ENCODE results near the gene RUNX3. TPM values are rescaled to one million over a fixed set of nuclear protein-coding genes. Genes with fewer than 3 reads are reported as not detected.

The RUNX3 gene
- total RNA-seq, 2 experiments from 2014 or later, result 177 to 183 TPM

DNA sequence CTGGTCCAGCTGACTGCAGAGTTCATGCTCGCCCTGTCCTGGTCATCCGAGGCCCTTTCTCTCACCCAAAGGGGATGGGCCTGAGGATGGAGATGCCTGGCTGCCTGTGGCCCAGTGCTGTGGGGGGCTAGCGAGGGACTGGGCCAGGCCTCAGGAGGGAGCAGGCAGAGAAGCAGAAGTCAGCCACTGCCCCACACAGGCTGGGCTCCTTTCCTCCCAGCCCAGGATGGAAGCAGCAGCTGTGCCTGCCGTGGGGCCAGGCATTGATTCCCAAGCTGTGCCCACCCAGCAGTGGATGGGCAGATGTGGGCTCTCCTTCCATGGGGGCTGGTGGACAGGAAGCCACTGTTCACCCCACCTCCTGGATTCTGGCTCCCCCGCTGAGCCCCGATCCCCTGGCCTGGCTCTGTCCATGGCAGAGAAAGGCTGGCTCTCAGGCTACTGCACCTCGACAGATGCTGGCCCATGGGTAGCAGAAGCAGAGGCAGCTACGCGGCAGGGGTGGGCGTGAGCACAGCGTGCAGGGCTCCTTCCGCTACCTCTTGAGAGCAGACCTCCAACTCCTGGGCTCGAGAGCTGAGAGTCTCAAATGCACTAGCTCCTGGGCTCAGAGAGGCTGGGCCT is 24.6 kb downstream of the RUNX3 start:
- ChIA-PET CTCF (no interaction called here), POLR2A (no interaction called here)
- H3K9me3 Mint-ChIP-seq, result no peaks in the 10 kb centered on the region
- DNase-seq, result peak; percentile 15
- no peak overlapping the region for H3K4me3 Mint-ChIP-seq
- peaks cover 84% of the 10 kb centered on the region for H3K36me3 Mint-ChIP-seq (ENCODE audit: low read depth)
- H3K27me3 Mint-ChIP-seq, result no peaks in the 10 kb centered on the region
- H3K27ac Mint-ChIP-seq, result peak overlapping the region; percentile 52
- peaks cover 25% of the 10 kb centered on the region for H3K4me1 Mint-ChIP-seq

DNA sequence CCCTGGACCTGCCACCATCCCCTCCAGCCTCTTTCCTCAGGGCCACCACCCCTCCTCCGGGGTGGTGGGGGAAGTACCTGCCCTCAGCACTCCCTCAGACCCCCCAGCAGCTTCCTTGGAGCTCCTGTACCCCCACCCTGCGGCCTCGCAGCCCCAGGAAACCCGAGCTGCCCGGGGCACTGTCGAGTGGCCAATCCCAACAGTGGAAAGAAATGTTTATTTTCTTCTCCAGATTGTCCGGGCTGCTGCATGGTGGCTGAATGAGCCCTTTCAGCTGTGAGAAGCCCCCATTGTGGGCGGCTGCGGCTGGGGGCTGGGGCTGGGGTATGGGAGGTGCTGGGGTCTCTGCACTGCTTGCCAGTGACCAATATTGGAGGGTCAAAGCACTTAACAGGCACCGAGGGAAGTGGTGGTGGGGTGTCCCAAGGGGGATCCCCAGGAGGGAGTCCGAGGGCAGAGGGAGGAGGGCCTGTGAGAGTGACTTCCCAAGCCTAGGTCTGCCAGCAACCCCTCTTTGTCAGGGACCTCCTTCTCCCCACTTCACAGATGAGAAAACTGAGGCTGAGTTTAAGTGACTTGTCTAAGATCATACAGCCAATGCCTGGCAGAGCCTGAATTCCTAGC is 25.2 kb downstream of the RUNX3 start:
- peak; percentile 15 for DNase-seq
- H3K27me3 Mint-ChIP-seq, result no peaks in the 10 kb centered on the region
- ChIA-PET POLR2A (no interaction called here), CTCF (no interaction called here)
- H3K4me3 Mint-ChIP-seq, result no peak overlapping the region
- no peak overlapping the region for H3K27ac Mint-ChIP-seq
- peaks cover 22% of the 10 kb centered on the region for H3K4me1 Mint-ChIP-seq
- H3K36me3 Mint-ChIP-seq (ENCODE audit: low read depth), result peaks cover 86% of the 10 kb centered on the region
- H3K9me3 Mint-ChIP-seq, result no peaks in the 10 kb centered on the region

DNA sequence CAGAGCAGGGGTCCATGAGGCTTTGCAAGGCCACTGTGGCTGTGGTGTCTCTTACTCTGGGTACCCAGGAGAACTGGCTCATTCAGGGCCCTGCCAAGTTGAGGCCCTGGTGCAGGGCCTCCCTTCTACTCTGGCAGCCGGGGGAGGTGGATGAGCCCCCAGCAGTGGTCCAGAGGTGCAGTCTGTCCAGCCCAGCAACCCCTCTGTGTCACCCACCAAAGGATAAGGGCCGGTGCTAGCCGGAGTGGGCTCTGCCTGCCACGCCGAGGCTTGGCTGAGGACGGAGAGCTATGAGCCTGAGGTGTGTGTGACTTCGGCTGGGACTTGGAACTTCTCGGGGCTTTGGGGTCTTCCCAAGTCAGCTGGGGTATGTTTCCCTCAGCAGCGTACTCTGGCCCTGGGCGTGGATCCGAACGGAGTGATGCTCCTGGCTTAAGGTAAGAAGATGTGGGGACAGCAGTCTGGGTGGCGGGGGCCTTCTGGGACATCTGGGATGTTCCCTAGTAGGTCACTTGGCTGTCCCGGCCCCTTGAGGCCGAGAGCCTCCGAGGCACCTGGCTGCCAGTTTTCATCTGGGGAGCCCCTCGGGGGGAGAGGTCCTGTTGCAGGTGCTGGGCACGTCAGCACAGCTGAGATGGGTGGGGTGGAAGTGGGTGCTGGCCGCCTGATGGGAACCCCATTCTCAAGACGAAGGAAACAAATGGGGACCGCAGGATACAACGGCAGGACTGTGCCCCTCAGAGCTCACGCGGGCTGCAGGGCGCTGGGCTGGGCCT is 25.9 kb downstream of the RUNX3 start:
- DNase-seq, result peak; percentile 15
- peaks cover 20% of the 10 kb centered on the region for H3K4me1 Mint-ChIP-seq
- H3K27ac Mint-ChIP-seq, result peak overlapping the region; percentile 4
- no peak overlapping the region for H3K4me3 Mint-ChIP-seq
- H3K9me3 Mint-ChIP-seq, result no peaks in the 10 kb centered on the region
- POLR2A ChIA-PET, result no interaction called here
- peaks cover 85% of the 10 kb centered on the region for H3K36me3 Mint-ChIP-seq (ENCODE audit: low read depth)
- no peaks in the 10 kb centered on the region for H3K27me3 Mint-ChIP-seq
- CTCF ChIA-PET, result no interaction called here

DNA sequence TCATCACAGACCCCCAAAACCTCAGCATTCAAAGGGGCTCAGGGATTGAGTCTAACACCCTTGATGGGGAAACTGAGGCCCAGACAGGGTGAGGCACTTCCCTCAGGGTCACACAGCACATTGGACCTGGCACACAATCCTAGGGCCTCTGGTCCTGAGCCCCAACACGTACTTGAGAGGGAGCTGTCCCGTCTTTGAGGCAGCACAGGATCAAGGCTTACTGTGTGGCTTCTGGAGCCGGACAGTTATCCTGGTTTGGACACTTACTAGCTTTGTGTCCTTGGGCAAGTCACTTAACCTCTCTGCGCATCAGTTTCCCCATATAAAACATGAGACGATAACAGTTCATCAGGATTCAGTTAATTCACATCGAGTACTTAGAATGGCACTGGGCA is 26.5 kb downstream of the RUNX3 start:
- peaks cover 20% of the 10 kb centered on the region for H3K4me1 Mint-ChIP-seq
- H3K36me3 Mint-ChIP-seq (ENCODE audit: low read depth), result peaks cover 79% of the 10 kb centered on the region
- POLR2A ChIA-PET, result no interaction called here
- H3K4me3 Mint-ChIP-seq, result no peak overlapping the region
- no peaks in the 10 kb centered on the region for H3K9me3 Mint-ChIP-seq
- H3K27ac Mint-ChIP-seq, result peak overlapping the region; percentile 4
- CTCF ChIA-PET, result no interaction called here
- H3K27me3 Mint-ChIP-seq, result no peaks in the 10 kb centered on the region
- no peak for DNase-seq

DNA sequence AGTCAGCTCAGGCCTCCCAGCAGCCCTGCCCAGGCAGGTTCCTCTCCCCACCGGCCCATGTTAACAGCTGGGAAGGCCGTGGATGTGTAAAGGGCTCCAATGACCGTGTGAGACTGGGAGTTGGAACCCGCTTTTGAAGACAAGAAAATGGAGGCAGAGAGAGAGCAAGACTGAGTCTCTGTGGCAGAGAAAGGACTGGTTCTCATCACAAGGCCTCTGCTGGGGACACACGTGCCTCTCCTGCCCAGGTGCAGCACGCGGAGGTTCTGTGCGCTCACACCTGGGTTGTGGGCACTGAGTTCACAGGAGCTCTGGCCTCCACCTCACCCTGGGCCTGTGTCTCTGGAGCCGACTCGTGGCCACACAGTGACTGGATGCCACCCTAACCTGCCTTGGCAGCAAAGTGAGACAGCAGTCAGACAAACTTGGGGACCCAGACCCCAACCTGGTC is 27.0 kb downstream of the RUNX3 start:
- no peak overlapping the region for H3K27ac Mint-ChIP-seq
- DNase-seq, result peak; percentile 15
- H3K4me1 Mint-ChIP-seq, result peaks cover 21% of the 10 kb centered on the region
- no peak overlapping the region for H3K4me3 Mint-ChIP-seq
- ChIA-PET POLR2A (no interaction called here), CTCF (interaction anchor here (0.5 kb wide), 1 partner anchor 145 kb away, joined by 3 read pairs; no protein-coding TSS in a partner anchor)
- no peaks in the 10 kb centered on the region for H3K27me3 Mint-ChIP-seq
- no peaks in the 10 kb centered on the region for H3K9me3 Mint-ChIP-seq
- H3K36me3 Mint-ChIP-seq (ENCODE audit: low read depth), result peaks cover 74% of the 10 kb centered on the region

DNA sequence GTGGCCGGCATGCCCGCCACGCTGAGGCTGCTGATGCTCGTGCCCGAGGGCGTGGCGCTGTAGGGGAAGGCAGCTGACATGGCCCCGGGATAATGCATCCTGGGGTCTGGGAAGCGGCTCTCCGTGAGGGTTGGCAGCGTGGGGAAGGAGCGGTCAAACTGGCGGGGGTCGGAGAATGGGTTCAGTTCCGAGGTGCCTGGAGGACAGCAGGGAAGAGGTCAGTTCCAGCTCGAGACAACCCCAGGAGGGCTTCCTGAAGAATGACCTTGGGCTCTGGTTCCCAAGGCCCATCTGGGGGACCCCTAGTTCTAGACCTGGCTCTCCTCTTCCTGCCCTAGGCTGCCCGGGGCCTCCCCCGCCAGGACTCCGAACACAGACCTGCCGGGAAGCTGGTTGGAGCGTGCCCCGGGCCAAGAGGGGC is 27.6 kb downstream of the RUNX3 start:
- no peak overlapping the region for H3K4me3 Mint-ChIP-seq
- DNase-seq, result no peak
- peaks cover 15% of the 10 kb centered on the region for H3K4me1 Mint-ChIP-seq
- H3K27ac Mint-ChIP-seq, result no peak overlapping the region
- CTCF ChIA-PET, result interaction anchor here (0.5 kb wide), 1 partner anchor 145 kb away, joined by 3 read pairs; no protein-coding TSS in a partner anchor
- no peaks in the 10 kb centered on the region for H3K27me3 Mint-ChIP-seq
- POLR2A ChIA-PET, result no interaction called here
- peaks cover 68% of the 10 kb centered on the region for H3K36me3 Mint-ChIP-seq (ENCODE audit: low read depth)
- no peaks in the 10 kb centered on the region for H3K9me3 Mint-ChIP-seq

DNA sequence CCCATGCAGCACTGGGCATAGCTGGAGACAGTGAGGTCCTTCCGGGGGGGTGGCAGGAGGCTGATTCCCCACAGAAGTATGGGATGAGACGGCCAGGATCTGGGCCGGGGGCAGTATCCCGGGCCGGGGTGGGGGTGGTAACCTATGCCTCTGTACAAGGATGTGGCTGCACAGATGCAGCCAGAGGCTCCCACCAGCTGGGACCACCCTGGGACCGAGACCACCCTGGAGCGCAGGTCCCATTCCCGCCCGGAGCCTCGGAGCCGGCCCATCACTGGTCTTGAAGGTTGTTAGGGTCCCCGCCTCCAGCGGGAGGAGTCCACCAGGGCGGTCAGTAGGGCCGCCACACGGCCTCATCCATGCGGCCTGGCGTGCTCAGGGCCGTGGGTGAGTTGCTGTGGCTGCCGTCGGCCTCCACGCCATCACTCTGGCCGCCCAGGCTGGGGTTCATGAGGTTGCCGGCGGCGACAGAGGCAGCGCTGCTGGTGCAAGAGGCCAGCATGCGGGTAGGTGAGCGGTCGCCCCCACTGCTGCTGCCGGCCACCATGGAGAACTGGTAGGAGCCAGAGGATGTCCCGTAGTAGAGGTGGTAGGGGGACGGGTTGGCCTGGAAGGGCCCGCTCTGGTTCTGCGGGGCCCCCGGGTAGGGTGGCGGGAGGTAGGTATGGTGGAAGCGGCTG is 28.1 kb downstream of the RUNX3 start:
- Mint-ChIP-seq H3K27ac (no peak overlapping the region), H3K27me3 (no peaks in the 10 kb centered on the region), H3K9me3 (no peaks in the 10 kb centered on the region), H3K4me1 (peaks cover 14% of the 10 kb centered on the region), H3K36me3 (ENCODE audit: low read depth) (peaks cover 64% of the 10 kb centered on the region), H3K4me3 (no peak overlapping the region)
- CTCF ChIA-PET, result interaction anchor here (5.8 kb wide), 1 partner anchor 53 kb away, joined by 36 read pairs; no protein-coding TSS in a partner anchor
- peak; percentile 16 for DNase-seq
- POLR2A ChIA-PET, result no interaction called here

DNA sequence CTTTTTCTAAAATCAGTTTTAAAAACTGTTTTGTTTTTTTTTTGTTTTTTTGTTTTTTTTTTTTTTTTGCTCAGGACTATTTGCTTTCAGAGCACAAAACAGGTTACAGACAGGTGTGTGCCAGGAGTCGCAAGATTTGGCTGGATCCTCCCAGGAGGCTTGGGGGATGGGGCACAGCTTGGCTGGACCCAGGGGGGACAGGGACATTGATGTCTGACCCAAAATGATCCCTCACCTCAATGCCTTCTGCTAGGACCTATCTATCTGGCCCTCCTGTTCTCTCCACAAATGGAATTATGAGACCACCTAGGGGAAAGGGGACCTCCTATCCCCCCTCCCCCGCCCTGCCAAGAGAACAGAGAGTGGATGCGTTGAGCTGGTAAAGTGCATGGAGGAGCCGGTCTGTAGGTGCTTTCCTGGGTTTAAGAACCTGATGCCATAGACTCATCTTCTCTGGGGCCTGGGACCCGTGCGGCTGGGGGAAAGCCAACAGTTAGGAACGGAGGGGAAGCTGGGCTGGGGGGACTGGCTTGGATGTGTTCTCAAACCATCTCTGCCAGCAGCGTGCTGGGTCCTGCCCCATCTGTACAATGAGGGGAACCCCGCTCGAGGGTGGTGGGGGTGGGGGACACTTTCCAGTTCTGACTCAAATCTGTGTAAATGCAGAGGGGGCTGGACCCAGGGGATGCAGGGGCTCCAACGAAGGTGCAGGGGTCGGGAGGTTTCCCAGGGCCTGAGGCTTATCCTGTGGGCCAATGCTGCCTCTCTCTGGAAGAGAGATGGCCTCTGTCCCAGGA is 28.9 kb downstream of the RUNX3 start:
- ChIA-PET POLR2A (no interaction called here), CTCF (interaction anchor here (0.6 to 5.8 kb wide), 3 partner anchors 46 to 137 kb away, joined by 3 to 36 read pairs (median 3); no protein-coding TSS in a partner anchor)
- Mint-ChIP-seq H3K4me3 (no peak overlapping the region), H3K4me1 (peaks cover 13% of the 10 kb centered on the region), H3K36me3 (ENCODE audit: low read depth) (peaks cover 56% of the 10 kb centered on the region), H3K9me3 (no peaks in the 10 kb centered on the region), H3K27ac (no peak overlapping the region), H3K27me3 (no peaks in the 10 kb centered on the region)
- peak; percentile 16 for DNase-seq

DNA sequence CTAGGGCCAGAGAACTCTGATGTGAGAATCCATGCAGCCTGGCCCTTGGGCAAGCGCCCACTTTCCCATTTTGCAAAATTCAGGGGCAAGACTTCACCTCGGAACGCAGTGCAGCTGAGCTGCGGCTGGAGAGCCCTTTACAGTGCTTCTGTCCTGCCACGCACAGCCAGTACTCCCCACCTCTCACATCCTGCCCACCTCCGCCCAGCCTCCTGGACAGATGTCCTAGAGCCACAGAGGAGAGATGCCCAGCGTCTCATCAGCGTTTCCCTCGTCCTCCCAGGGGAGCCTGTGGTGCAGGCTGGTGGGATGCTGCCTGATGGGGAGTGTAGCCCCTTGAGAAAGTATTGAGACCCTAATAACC is 29.6 kb downstream of the RUNX3 start:
- peaks cover 13% of the 10 kb centered on the region for H3K4me1 Mint-ChIP-seq
- peak; percentile 18 for DNase-seq
- ChIA-PET CTCF (interaction anchor here (0.6 to 5.8 kb wide), 3 partner anchors 47 to 138 kb away, joined by 3 to 36 read pairs (median 3); no protein-coding TSS in a partner anchor), POLR2A (no interaction called here)
- peaks cover 52% of the 10 kb centered on the region for H3K36me3 Mint-ChIP-seq (ENCODE audit: low read depth)
- no peak overlapping the region for H3K4me3 Mint-ChIP-seq
- no peak overlapping the region for H3K27ac Mint-ChIP-seq
- H3K9me3 Mint-ChIP-seq, result no peaks in the 10 kb centered on the region
- no peaks in the 10 kb centered on the region for H3K27me3 Mint-ChIP-seq

DNA sequence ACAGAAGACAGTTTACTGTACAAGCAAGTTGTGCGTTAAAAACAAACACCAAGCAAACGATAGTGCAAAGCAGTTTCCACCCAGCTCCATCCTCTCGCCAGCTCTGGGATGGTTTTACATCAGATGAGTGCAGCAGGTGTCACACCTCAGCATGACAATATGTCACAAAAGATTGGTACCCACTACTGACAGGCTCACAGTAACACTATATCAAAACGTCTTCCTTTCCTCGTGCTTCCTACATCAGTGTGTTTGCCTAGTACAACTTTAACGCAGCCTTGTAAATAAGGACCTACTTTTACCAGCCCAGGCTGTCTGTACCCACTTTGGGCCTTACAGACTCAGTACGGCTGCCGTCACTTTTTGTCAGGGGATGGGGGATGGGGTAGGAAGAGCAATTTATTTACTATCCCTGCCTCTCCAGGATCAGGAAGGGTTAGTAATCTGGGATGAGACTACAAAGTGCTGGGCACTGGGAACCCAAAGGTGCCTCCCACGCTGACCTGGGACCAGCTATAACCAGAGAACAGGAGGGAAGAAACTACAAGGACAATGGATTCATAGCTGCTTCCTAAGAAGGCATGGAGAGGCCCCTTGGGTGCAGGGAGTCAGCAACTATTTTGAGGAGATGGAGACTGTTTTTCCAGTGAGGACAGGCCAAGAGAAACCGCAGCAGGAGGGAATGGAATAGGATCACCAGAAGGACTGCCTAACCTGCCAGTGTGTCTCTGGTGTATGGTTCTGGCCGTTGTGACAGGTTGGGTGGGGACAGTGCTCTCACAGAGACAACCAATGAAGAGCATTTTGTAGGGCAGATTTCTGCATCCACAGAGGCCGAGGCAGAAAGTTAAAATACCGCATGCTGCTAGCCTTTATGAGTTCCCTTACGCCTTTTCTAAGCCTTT is 30.2 kb downstream of the RUNX3 start:
- POLR2A ChIA-PET, result interaction anchor here (0.7 to 2.2 kb wide), 3 partner anchors 11 to 123 kb away, joined by 3 to 5 read pairs (median 3); no protein-coding TSS in a partner anchor
- Mint-ChIP-seq H3K4me1 (peaks cover 13% of the 10 kb centered on the region), H3K27ac (peak overlapping the region; percentile 17), H3K9me3 (no peaks in the 10 kb centered on the region), H3K4me3 (no peak overlapping the region), H3K27me3 (no peaks in the 10 kb centered on the region), H3K36me3 (ENCODE audit: low read depth) (peaks cover 48% of the 10 kb centered on the region)
- CTCF ChIA-PET, result interaction anchor here (0.6 to 5.8 kb wide), 3 partner anchors 48 to 138 kb away, joined by 3 to 36 read pairs (median 3); no protein-coding TSS in a partner anchor
- DNase-seq, result peak; percentile 16

DNA sequence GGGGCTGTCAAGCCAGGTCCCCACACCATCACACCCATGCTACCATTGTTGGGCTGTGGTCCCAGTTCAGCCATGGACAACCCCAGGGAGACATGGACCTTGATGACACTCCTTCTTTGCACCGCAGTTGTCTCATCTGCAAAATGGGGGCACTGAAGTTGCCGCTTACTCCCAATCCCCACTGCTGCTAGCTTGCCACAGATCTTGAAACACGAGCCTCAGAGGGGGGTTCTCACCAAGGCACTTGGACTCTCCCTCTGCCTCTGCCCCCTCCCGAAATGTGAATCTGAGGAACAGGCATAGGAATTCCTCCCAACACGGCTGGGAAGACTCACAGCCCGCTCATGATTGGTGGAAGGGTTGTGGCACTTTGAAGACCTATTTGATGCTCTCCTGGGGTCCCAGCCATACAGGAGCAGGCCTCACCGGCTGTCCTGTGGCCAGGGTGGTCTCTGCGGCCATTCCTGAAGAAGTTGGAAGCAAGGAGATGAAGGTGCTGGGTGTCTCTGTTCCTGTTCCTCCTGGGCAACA is 31.1 kb downstream of the RUNX3 start:
- POLR2A ChIA-PET, result interaction anchor here (0.7 to 2.2 kb wide), 5 partner anchors 10 to 53 kb away, joined by 3 to 5 read pairs (median 4); no protein-coding TSS in a partner anchor
- Mint-ChIP-seq H3K9me3 (no peaks in the 10 kb centered on the region), H3K4me3 (no peak overlapping the region), H3K36me3 (ENCODE audit: low read depth) (peaks cover 43% of the 10 kb centered on the region), H3K4me1 (peaks cover 13% of the 10 kb centered on the region), H3K27me3 (no peaks in the 10 kb centered on the region), H3K27ac (peak overlapping the region; percentile 35)
- DNase-seq, result peak; percentile 17
- CTCF ChIA-PET, result interaction anchor here (0.9 to 5.8 kb wide), 6 partner anchors 27 to 306 kb away, joined by 3 to 36 read pairs (median 4); no protein-coding TSS in a partner anchor

Data from activated CD4-positive, alpha-beta memory T cell treated with anti-CD3 and anti-CD28 coated beads, Interleukin-2, amount 10 ng/mL, durations not matched to agents 7 days and 5 days (primary cell).